Measurements from ENCODE around the gene CHAT.

Gene CHAT

DNA sequence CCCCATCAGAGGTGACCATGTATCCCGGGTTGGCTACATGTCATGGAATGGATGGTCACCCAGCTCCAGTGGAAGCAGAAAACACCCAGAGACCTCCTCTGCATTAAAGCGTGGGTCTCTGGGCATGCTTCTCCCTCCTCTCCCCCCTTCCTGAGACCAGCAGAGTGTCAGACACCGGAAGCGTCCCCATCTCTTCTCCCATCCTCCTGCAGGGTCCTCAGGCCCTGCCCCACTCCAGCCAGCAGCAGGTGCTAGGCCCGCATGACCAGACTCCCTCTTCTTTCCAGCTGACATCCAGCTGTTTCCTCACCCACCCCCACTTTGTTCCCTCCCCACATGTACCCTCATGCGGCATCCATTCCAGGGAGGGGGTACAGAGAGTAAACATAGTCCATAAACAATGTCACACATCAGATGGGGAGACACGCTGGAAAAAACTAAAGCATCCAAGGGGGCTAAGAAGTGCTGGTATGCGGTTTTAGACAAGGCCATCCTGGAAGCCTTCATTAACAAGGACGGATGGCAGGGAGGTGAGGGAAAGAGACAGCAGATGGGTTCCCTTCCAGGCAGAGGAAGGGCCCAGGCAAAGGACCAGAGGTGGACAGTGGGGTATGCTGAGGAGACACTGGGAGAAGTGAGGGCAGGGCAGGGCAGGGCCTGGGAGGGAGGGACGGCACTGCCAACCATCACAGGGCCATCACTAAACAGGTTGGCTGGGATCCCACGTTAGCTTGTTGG lies 16.2 kb upstream of the CHAT start:
- no peak for DNase-seq

DNA sequence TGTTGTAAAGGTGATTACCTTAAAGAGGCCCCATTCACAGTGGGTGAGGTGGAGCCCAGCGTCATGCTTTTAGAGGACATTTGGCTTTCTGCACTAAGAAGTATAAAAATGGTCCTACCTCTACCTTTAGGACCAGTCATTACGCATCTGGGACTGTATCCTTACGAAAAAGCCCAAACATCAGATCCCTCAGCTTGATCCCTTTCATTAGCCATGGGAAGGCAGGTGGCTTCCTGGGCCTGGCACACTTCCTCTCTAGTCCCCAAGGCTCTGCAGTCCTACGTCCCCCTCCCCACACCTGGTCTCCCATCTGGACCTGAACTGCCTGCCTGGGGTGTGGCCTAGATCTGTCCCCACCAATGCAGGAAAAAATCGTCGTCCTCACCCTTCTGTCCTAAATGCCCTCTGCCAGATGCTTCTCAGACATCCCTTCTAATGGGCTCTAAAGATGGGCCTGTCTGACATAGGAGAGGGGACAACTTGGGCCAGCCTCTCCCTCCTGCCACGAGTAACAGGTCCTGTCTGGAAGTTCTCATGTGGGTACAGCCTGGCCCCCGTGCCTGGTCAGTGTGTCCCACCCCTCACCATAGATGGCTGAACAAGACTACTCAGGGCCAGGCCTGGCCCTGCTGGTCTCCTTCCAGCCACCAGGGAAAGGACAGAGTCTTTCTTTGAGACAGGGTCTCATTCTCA lies 15.5 kb upstream of the CHAT start:
- no peak for DNase-seq

DNA sequence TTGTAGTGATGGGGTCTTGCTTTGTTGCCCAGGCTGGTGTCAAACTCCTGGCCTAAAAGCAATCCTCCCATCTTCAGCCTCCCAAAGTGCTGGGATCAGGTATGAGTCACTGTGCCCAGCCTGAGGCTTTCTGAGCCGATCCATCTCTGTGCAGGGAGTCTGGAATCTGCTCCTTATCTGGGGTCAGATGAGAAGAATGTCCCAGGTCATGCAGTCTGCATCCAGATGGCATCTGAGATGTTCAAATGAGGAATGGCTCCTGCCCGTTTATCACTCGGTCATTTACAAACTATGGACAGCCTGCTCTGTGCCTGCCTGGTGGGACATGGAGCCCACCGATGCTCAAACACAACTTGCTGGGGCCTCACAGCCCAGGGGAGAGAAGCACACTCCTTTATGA lies 14.9 kb upstream of the CHAT start:
- no peak for DNase-seq

DNA sequence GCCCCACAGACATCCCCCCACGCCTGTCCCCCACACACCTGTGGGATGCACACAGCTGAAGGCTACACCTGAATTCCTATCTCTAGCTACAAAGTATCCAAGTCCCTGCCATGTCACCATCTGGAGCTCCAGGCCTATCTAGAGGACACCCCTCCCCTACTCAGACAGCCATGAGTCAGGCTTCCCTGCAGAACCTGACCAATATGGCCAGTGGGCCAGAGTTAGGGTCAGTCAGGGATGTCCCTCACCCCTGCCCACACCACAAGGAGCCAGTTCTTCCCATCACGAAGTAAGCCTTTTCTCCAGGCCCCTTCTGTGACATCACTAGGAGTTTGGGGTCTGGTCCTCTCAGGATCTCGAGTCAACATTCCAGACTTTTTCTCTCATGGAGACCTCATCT lies 14.3 kb upstream of the CHAT start:
- DNase-seq: no peak

DNA sequence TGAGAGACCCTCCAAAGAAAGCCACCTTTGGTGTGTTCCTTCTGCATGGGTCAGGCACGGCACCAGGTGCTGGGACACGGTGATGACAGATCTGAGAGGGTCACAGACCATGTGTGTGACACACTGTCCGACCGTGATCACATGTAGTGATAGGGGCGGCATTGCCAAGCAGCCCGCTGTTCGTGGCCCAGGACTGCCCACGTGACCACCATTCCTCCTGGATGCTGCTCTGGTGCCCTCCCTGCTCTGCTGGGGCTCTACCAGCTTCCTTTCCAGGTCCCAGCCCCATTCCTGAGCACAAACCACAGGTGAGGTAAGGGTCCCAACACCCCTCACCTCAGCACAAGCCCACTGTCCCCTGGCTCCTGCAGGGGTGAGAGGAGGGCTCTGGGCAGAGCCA lies 13.8 kb upstream of the CHAT start:
- no peak for DNase-seq

DNA sequence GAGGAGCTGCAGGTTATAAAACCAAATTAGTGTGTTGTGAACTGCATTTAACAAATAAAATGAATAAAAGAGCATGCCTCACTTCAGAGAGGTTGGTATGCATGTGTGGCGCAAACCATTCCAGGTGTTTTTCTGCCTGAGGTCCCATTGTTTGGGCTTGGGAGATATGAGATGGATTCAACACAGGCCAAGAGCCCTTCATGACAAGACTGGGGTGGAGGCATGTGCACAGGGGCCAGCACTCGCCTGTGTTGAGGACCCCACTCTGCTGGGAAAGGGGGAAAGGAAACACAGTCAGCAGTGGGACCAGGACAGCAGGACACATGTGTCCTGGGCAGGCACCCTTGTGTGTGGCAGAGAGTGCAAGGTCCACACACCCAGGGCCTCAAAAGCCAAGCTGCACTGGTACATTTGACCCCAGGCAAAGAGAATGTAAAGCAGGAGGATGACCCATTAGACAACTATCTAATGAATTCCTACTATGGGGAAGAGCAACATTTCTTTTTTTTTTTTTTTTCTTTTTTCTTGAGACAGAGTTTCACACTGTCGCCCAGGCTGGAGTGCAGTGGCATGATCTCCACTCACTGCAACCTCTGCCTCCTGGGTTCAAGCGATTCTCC lies 12.9 kb upstream of the CHAT start:
- no peak for DNase-seq

DNA sequence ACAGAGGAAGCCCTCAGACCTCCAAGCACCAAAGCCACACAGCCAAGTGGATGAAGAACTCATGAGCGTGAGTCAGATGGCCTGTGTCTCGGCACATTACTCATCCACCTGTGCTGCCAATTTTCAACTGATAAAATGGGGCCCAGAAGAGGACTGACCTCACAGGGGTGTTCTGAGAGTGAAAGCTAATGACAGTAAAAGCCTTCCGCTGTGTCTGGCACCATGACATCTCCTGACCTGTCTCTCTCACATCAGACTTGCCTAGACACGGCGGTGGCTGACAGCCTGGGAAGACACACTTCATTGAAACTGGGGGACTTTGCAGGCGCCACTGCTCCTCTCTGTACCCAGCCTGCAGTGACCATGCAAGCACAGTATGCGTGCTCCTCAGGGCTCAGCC lies 12.0 kb upstream of the CHAT start:
- no peak for DNase-seq

DNA sequence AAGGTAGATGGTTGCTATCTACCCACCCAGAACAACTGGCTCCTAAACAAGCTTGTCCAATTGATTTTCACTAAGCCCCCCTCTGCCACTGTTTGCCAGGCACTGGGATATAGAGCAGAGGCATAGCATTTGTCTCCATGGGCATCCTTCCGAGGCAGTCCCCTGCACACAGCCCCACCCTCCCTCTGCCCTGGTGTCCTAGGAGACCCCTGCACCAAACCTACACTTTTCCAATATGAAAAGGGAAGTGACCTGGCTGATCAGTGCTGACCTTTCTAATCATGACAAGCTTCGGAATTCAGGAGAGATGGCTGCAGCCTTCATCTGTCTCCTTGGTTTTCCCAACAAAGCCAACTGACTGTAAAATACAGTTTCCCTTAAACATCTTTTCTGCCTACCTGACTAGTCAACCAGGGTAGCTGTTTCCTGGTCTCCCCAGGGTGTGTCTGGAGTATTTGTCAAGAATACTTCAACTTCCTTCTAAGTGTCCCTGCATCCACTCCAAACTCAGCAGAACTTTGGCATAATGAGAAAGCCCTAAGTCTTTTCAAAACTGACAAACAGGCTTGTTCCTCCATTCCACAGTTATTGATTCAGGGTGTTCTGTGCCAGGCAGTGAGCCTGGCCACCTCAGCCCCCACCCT lies 11.3 kb upstream of the CHAT start:
- no peak for DNase-seq

DNA sequence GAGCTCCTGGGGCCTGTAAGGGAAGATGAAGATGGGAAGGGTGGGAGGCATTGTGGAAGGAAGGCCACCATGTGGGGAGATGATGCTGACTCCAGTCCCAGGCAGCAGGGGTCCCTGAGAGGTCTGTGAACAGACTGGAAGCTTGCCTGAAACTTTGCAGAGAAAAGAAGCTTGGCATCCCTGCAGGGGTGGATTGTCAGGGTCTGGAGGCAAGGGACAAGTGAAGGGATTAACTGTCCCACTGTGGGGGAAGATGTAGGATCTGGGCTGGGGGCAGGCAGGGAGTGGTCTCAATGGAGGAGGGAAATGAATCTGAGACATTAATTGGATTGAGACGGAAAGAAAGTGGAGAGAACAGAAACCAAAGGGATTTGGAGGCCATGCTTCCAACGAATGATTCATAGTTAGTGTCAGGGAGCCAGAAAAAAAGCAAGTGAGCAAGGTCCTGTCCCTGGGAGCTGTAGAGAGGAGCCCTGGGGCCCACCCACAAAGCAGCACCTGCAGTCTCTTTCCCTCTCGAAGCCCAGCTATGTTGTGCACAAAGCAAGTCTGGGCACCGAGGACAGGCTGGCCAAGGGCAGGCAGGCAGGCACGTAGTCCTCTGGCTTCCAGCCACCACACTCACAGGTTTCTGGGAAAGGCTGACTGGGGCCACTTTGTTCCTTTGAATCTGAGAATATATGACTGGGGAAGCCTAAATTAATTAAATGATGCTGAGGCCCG lies 8.5 kb upstream of the CHAT start:
- DNase-seq: no peak

DNA sequence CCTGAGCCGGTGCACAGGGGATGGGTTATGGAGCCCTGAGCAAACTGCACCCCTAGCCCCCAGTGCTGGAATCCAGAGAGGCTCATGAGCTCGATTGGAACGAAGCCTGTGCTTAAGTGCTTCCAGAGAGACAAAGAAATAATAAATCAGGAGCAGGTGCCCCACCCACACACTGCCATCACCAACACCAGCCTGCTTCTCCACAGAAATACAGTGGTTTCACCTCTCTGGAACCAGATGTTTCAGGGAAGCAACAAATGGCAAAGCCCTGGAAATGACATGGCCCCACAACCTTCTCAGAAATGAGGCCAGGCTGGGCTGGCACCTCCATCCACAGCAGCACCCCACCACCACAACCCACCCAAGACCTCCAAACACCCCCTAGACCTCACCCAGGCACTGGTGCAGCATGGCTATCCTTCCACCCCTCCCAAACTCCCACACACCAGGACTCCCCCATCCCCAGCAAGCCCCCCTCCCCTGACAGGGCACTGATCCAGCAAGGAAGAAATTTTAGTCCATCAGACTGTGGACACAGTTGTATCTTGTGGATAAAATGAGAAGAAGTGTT lies 7.8 kb upstream of the CHAT start:
- DNase-seq: no peak

DNA sequence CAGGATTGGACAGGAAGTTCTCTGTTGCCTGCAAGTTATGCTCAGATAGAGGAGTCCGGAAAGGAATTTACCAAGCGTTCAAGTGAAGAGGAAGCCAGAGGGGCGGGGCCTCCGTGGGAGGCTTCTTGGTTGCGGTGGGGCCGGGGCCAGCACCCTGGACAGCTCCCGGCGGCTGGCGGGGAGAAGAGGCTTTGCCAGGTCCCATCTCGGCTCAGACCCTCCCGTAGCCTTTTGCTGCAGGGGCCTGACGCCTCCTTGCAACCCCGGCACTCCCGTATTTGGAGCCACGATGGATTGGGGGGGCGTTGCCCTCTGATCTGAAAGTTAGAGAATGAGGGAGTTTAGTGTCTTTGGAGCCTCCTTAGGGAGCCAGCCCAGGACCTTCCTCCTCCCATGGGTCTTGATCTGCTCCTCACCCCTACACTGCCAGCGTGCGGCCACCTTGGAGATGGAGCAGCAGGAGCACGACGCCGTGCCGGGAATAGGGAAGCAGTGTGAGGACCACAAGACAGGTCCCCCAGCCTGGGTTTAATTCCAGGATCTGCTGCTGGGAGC lies 6.8 kb upstream of the CHAT start:
- DNase-seq: peak; percentile 77

DNA sequence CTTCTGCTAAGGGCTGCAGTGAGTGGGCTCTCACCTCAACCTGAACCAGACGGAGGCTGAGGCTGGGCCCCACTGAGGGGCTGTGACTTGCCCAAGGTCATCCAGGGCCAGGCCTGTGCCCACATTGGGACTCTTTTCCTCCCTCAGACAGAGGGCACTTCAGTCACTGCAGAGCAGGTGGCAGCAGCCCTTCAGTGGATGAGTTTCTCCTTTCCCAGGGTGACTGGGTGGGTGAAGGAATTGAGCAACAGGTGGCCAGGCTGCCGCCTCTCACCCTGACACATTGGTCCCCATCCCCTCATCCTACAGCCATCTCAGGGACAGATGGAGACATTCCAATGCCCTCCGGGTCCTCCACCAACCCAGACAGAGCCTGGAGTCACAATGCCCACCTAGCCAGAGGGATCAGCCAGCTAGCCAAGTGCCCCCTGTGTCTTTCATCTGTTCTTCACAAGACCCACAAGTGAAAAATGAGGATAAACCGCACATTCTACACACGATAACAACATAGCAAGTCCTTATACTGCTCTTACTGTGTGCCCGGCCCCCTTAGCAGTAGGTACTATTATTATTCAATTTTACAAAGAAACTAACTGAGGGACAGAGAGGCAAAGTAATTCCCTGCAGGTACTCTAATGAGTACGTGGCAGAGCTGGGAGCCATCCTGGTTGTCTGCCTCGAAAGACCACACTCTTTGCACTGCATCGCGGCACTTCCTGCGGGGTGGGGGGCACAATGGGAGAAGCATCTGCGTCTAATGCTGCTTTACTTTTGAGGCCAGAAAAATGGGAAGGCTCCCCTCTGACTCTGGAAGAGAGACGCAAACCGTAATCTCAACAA lies 5.5 kb upstream of the CHAT start:
- no peak for DNase-seq

DNA sequence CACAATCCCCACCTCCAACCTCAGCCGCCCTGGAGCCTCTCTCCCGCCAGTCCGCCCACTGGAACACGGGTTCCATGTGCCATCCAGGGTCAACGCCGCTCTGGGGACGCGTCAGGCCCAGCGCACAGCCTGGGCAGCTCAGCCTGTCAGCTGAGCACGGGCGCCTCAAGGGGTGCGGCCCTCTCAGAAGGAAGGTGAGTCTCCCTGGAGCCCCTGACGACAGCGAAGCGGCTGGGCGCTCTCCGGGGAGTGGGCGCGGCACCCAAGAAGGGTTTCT lies 4.9 kb upstream of the CHAT start:
- no peak for DNase-seq

DNA sequence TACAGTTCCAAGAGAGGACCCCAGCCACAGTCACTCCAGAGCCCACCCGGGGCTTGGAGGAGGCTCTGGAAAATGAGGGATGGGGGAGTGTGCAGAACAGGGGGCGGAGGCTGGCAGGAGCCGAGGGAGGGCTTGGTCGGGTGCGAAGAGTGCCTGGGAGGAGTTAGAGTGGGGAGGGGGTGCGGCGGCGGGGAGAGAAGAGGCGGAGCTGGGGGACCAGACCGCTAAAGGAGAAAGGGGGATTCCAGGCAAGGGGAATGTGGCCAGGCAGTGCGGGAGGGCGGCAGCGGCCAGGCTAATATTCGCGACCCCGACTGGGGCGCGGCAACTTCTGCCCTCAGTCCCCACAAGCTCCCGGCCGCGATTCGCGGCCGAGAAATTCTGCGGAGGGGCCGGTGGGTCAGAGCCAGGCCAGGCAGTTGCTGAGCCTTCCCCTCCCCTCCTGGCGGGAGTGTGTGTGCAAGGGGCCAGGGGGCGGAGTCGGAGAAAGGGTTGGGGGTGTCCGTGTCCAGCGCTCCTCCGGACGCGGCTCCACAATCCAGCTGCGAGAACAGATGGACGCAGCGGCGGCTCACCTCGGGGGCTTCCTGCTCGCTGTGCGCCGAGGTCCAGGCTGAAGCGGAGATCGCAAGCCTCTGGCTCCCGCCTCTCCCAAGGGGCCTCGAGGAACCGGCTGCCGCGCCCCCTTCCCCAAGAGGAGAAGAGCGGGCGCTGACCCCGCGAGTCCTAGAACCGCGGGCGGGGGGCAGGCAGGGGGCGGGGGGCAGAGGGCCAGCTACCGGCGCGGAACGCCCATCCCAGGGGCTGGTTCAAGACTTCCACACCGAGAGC lies 4.3 kb upstream of the CHAT start:
- DNase-seq: no peak

DNA sequence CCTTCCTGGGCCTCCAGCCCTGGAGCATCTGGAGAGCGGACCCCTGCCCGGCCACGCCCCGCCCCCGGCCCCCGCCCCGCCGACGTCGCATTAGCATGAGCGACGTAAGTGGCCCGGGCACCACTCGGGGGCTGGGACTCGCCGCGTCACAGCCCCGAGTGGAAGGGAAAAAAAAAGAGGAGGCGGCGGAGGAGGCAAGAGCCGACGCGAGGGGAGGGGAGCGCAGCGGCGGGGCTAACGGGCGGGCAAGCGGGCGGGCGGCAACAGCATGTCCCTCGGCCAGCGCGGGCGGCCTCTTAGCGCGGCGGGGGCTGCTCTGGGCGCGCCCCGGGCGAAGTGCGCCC lies 3.8 kb upstream of the CHAT start, which contains the start of gene SLC18A3:
Gene SLC18A3 (plus strand): TSS at position 197 of the 344 bp plus-strand sequence. CDS start 431 bp downstream, outside the sequence.
- DNase-seq: no peak

DNA sequence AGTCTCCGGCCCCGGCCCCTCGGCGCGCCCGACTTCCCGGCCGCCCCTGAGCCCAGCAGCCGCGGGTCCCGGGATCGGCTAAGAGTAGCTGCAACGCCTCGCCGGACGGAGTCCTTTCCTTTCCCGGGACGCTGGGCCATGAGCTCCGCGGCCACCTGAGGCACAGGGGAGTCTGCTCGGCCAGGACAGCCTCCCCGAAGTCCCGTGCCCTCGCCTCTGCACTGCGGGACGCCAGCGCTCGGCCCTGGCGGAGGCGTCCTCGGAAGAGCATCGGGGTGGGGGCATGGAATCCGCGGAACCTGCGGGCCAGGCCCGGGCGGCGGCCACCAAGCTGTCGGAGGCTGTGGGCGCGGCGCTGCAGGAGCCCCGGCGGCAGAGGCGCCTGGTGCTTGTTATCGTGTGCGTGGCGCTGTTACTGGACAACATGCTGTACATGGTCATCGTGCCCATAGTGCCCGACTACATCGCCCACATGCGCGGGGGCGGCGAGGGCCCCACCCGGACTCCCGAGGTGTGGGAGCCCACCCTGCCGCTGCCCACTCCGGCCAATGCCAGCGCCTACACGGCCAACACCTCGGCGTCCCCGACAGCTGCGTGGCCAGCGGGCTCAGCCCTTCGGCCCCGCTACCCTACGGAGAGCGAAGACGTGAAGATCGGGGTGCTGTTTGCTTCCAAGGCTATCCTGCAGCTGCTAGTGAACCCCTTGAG lies 3.2 kb upstream of the CHAT start:
- DNase-seq: no peak

DNA sequence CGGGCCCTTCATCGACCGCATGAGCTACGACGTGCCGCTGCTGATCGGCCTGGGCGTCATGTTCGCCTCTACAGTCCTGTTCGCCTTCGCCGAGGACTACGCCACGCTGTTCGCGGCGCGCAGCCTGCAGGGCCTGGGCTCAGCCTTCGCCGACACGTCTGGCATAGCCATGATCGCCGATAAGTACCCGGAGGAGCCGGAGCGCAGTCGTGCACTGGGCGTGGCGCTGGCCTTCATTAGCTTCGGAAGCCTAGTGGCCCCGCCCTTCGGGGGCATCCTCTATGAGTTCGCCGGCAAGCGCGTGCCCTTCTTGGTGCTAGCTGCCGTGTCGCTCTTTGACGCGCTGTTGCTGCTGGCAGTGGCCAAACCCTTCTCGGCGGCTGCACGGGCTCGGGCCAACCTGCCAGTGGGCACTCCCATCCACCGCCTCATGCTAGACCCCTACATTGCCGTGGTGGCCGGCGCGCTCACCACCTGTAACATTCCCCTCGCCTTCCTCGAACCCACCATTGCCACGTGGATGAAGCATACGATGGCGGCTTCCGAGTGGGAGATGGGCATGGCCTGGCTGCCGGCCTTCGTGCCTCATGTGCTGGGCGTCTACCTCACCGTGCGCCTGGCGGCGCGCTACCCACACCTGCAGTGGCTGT lies 2.5 kb upstream of the CHAT start:
- DNase-seq: peak; percentile 18

DNA sequence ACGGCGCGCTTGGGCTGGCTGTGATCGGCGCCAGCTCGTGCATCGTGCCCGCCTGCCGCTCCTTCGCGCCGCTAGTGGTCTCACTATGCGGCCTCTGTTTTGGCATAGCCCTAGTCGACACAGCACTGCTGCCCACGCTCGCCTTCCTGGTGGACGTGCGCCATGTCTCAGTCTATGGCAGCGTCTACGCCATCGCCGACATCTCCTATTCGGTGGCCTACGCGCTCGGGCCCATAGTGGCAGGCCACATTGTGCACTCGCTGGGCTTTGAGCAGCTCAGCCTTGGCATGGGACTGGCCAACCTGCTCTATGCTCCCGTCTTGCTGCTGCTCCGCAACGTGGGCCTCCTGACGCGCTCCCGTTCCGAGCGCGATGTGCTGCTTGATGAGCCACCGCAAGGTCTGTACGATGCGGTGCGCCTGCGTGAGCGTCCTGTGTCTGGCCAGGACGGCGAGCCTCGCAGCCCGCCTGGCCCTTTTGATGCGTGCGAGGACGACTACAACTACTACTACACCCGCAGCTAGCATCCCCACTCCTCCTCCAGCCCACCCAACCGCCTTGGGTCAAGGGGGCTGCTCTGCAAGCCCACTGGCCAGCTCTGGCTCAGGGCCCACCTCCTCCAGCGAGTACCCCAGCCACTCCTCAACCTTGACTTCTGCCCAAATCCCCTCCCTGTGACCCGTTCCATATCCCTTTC lies 1.9 kb upstream of the CHAT start:
- DNase-seq: no peak

Data from activated CD4-positive, alpha-beta T cell treated with anti-CD3 and anti-CD28 coated beads for 48 hours (primary cell).